ENCODE measurements around the gene CCDC97.

DNA sequence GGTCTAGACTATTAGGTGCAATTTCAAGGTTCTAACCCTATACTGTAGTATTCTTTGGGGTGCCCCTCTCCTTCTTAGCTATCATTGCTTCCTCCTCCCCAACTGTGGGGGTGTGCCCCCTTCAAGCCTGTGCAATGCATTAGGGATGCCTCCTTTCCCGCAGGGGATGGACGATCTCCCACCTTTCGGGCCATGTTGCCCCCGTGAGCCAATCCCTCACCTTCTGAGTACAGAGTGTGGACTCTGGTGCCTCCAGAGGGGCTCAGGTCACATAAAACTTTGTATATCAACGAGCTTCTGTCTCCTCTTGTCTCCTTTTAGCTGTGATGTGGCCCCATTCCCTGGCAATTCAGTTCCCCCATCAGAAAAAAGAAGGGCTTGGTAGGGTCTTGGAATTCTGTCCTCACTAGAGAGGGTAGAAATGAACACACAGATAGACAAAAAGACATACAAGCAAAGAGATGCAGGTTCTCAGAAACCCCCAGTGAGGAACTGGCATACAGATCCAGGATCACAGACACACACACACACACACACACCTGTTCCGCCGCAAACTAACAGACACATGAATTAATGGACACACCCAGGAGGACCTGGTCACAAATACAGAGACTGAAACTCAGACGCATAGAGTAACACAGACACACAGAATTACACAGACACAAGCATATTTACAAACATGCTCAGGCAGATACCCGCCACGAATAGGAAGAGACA, 48.3 kb upstream of the CCDC97 start:
- TF ChIP-seq, protein P1, sequence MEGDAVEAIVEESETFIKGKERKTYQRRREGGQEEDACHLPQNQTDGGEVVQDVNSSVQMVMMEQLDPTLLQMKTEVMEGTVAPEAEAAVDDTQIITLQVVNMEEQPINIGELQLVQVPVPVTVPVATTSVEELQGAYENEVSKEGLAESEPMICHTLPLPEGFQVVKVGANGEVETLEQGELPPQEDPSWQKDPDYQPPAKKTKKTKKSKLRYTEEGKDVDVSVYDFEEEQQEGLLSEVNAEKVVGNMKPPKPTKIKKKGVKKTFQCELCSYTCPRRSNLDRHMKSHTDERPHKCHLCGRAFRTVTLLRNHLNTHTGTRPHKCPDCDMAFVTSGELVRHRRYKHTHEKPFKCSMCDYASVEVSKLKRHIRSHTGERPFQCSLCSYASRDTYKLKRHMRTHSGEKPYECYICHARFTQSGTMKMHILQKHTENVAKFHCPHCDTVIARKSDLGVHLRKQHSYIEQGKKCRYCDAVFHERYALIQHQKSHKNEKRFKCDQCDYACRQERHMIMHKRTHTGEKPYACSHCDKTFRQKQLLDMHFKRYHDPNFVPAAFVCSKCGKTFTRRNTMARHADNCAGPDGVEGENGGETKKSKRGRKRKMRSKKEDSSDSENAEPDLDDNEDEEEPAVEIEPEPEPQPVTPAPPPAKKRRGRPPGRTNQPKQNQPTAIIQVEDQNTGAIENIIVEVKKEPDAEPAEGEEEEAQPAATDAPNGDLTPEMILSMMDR (IDR thresholded peaks at IDR 0.05) = no peak
- no peak for TF ChIP-seq POLR2A (IDR thresholded peaks at IDR 0.05)

All from heart left ventricle (tissue), 13 donors.